NB4 (cell line): ENCODE results near the gene NFASC.

Experiments
- DNase-seq: peaks from one replicate; pipeline ENCODE4 v3.0.0; 2010; ENCODE audit warnings: low read depth
- H3K4me3 ChIP-seq: one replicate; pipeline ENCODE4 v1.5.1; 2011; ENCODE audit warnings: mild to moderate bottlenecking, low read depth, low read length, moderate library complexity
- MAX ChIP-seq: IDR thresholded peaks from 2 replicates; pipeline ENCODE4 v1.6.1; 2011; ENCODE audit warnings: low read depth, low read length
- MYC ChIP-seq: IDR thresholded peaks from 2 replicates; pipeline ENCODE4 v1.6.1; 2011; ENCODE audit warnings: low read depth, low read length
- POLR2A ChIP-seq: IDR thresholded peaks from 2 replicates; pipeline ENCODE4 v1.6.1; 2011; ENCODE audit warnings: mild to moderate bottlenecking; ENCODE audit not compliant: insufficient read length; ENCODE audit errors: extremely low read depth
- TF ChIP-seq, protein P1 (sequence below): IDR thresholded peaks from one replicate; pipeline ENCODE4 v1.5.1; 2012; ENCODE audit warnings: low read depth, low read length

NFASC gene

DNA sequence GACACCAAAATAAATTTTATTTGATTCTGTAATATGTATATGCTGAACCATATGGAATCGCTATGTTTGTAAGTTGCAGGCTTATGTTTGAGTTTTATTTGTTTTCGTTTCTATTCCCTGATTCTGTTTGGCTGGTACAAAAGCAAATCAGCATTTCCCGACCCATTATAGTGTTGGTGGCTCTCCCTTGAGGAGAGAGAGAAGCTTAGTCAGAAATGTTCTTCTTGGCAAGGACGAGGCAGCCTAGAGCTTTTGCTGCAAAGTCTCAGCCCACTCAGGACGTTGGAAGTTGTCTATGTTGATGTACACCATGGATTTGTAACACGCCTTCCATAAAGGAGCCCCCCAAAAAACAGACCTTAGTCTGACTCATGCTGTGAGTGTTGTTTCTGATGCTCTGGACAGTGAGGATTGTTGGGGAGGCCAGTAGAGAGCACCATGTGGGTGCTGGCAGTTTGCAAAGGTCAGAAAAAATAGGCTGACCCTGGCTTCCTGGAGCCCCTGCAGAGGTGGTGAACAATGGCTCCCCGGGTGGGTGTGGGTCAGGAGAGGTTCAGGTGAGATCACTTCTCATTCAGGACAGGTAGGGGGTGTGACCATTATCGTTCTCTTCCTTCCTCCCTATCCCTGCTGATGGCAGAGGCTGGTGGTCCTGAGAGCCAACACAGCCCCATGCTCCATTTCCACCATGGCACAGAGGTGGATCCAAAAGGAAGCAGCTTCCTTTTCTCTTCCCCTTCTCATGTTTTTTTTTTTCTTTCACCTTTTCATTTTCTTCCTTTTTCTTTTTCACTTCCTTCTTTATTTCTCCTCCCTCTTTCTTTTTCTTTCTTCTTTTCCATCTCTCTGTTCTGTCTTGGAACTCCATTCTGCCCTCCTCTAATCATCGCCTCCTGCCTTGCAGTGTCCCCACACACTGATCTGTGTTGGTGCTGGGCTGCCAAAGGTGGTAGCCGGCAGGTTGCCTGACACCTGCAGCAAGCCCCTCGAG is 88.0 kb downstream of the NFASC start:
- DNase-seq, result no peak
- TF ChIP-seq POLR2A (no peak), MAX (no peak), MYC (no peak)
- TF ChIP-seq, protein P1, sequence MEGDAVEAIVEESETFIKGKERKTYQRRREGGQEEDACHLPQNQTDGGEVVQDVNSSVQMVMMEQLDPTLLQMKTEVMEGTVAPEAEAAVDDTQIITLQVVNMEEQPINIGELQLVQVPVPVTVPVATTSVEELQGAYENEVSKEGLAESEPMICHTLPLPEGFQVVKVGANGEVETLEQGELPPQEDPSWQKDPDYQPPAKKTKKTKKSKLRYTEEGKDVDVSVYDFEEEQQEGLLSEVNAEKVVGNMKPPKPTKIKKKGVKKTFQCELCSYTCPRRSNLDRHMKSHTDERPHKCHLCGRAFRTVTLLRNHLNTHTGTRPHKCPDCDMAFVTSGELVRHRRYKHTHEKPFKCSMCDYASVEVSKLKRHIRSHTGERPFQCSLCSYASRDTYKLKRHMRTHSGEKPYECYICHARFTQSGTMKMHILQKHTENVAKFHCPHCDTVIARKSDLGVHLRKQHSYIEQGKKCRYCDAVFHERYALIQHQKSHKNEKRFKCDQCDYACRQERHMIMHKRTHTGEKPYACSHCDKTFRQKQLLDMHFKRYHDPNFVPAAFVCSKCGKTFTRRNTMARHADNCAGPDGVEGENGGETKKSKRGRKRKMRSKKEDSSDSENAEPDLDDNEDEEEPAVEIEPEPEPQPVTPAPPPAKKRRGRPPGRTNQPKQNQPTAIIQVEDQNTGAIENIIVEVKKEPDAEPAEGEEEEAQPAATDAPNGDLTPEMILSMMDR, result no peak

DNA sequence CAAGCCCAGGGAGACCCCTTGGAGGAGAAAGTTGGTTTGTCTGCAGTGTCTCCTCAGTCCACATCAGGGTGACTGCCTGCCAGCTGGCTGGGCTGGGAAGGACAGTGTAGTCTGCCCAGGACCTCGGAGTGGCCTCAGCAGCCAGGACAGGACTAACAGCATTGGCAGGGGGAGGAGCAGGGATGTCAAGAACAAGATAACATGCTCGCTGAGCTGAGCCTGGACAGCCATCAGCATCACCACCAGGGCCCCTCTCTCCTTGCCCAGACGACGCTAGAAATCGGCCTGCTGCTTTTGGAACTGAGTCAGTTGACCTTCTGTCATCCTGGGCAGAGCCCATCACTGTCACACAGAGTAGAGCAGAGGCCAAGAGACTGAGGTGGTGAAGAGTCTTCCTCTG is 88.7 kb downstream of the NFASC start:
- TF ChIP-seq POLR2A (no peak), MYC (no peak), MAX (no peak)
- TF ChIP-seq, protein P1, result no peak
- H3K4me3 ChIP-seq, result no peak overlapping the region
- no peak for DNase-seq

More for the DNA sequence above, 88.0 kb downstream of the NFASC start:
- H3K4me3 ChIP-seq, result no peak overlapping the region

DNA sequence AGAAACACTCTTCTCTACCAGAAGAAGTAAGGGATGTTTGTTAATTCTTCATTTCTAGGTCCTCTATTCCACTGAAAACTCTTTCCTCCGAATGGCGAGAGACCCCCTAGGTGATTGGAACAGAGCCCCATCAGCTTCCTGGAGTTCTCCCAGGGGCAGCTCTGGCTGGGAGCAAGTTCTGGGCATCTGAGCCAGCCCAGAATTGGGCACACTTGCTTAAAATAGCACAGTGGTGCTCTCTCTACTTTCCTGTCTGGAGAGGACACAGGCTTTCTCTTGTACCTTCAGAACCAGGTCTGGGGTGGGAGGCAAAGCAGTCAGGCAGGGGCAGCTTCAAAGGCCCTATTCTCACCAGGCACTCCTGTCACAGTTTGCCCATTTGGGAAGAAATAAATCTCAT is 89.2 kb downstream of the NFASC start:
- no peak for DNase-seq
- no peak overlapping the region for H3K4me3 ChIP-seq
- TF ChIP-seq MYC (no peak), POLR2A (no peak), MAX (no peak)
- TF ChIP-seq, protein P1, result no peak

DNA sequence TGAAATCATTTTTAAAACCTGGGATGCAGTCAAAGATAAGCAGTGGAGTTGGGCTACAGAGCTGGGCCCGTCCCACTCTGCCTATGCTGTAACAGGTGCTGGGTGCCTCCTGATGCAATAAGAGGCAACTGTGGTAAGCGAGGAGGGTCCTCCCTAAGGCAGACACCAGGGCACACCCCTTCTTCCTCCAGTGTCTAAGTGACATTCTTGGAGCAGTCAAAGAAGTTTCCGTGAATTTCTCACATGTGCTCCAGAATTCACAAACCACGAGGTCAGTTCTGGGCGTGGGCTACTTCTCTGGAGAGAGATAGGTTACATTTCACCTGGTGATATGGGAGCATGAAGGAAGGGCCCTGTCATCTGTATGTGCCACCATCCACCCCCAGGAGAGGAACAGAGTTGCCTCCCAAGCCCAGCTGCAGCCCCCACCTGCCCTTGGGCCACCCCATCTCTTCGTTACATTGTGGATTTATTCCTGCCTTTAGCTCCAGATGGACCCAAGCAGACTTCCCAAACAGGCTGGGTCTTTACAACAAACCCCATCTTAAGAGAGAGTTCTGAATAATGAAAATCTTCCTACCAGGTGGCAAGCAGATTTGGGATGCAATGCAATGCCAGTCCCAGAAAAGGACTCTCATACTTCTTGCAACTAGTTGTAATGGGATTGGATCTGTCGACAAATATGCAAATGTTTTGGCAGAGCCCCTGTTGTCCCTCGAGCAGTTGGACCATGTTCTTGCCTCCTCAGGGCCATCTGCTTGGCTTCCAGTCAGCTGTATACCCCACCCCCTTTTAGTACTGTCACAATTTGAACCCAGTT is 89.9 kb downstream of the NFASC start:
- TF ChIP-seq, protein P1, result no peak
- TF ChIP-seq MAX, result no peak
- TF ChIP-seq POLR2A, result no peak
- TF ChIP-seq MYC, result no peak
- H3K4me3 ChIP-seq, result no peak overlapping the region
- no peak for DNase-seq

- no peak overlapping the region for H3K4me3 ChIP-seq
- TF ChIP-seq POLR2A (no peak), MYC (no peak), MAX (no peak)
- TF ChIP-seq, protein P1, result no peak
- no peak for DNase-seq
Observed at GRCh38 chr1:204961765-204962419, 91.2 kb downstream of the NFASC start.
